GM23248 (cell line): ENCODE results near the gene RNF115.

Source experiments
- EZH2 ChIP-seq: fragments of 200-600 bp; sonication (generic); IDR thresholded peaks from 2 replicates; pipeline ENCODE4 v1.6.1; 2018; ENCODE audit warnings: antibody characterized with exemption, mild to moderate bottlenecking; ENCODE audit not compliant: insufficient read depth, poor library complexity, severe bottlenecking
- EZH2phosphoT487 ChIP-seq: fragments of 200-600 bp; sonication (generic); IDR thresholded peaks from 2 replicates; pipeline ENCODE4 v1.6.1; 2018; ENCODE audit warnings: antibody characterized with exemption, moderate library complexity, mild to moderate bottlenecking, low read depth; ENCODE audit not compliant: insufficient read depth

- TF ChIP-seq EZH2phosphoT487, result no peak
- no peak for TF ChIP-seq EZH2
Measured at GRCh38 chr1:145730900-145731299, 93.0 kb downstream of the RNF115 start.
